Measurements from ENCODE around the gene ZBTB17.

The ZBTB17 gene

DNA sequence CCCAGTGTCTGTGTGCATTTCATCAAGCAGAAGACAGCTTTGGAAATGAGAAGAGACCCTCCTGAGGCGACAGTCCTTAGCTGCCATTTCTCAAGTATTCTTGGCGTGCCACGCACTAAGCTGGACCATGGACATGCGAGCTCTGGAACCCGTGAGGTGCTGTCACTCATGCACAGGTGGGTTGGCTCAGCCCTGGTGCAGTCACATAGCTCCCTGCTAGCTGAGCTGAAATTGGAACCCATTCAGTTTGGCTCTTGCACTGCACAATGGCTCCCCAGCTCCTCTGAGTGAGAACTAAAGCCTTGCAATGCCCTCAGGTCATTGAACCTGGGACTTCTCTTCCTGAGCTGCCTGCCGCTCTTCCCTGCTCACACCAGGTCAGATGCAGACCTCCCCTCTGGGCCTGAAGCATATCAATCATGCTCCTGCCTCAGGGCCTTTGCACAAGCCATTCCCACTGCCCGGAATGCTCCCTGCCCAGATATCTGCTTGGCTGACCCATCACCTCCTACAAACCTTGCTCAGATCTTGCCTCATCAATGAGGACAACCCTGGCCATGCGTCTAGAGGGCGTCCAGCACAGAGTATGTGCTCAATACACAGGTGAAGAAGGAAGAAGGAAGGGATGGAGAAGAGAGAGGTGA lies 21.9 kb upstream of the ZBTB17 start:
- no peak overlapping the region for H3K27ac ChIP-seq
- TF ChIP-seq, protein P1, sequence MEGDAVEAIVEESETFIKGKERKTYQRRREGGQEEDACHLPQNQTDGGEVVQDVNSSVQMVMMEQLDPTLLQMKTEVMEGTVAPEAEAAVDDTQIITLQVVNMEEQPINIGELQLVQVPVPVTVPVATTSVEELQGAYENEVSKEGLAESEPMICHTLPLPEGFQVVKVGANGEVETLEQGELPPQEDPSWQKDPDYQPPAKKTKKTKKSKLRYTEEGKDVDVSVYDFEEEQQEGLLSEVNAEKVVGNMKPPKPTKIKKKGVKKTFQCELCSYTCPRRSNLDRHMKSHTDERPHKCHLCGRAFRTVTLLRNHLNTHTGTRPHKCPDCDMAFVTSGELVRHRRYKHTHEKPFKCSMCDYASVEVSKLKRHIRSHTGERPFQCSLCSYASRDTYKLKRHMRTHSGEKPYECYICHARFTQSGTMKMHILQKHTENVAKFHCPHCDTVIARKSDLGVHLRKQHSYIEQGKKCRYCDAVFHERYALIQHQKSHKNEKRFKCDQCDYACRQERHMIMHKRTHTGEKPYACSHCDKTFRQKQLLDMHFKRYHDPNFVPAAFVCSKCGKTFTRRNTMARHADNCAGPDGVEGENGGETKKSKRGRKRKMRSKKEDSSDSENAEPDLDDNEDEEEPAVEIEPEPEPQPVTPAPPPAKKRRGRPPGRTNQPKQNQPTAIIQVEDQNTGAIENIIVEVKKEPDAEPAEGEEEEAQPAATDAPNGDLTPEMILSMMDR (conservative IDR thresholded peaks at IDR 0.05), result no peak
- TF ChIP-seq ZFX (IDR thresholded peaks at IDR 0.05), result no peak

DNA sequence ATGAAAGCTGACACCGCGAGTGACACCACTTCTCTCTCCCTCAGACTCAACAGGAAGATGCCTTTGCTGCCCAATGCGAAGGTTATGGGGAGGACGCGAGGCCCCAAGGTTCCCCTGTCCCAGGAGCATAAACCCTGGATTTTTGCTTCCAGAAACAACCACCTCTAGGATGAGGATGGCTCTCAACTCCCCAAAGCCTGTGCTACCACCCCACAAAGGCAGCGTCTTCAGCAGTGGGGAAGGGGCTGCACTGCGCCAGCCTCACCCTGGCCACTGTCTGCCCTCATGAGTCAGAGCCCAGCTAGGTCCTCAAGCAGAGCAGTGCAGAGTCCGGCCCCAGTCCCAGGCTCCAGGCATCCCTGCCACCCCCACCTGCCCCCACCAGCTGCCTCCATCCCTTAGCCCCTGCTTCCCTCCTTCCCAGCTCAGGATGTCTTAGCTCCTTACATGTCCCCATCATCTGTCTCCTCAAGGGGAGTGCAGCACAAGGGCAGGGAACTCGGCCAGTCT lies 21.2 kb upstream of the ZBTB17 start:
- H3K27ac ChIP-seq, result no peak overlapping the region
- no peak for TF ChIP-seq ZFX (IDR thresholded peaks at IDR 0.05)
- TF ChIP-seq, protein P1 (conservative IDR thresholded peaks at IDR 0.05), result no peak

DNA sequence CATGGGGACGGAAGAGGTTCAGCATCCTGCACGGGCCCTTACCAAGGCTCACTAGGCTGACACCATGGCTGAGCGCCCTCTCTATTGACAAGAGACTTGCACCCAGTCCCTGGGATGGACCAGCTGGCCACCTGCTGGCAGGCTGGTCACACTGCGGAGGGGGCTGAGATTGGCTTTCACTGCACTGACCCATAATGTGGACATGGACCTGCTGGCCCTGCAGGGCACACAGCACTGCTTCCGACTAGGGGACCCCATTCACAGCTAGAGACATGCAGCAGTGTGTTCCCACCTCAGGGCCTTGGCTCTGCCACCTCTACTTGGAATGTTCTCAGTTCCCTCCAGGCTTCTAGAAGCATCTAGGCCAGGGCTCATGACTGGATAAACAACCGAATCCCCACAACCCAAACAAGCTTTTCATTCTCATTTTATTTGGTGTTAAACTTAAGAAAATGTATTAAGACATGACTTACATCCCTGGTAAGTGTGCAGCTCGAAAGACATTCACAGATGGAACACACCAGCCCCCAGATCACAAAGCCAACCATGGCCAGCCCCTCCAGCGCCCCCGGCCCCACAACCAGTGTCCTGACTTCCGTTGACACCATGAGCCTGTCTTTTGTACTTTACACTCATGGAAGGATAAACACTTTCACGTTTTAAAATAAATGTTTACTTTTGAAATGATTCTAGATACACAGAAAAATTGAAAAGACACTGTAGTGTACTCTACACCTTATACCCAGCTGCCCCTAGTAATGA lies 18.9 kb upstream of the ZBTB17 start:
- TF ChIP-seq, protein P1 (conservative IDR thresholded peaks at IDR 0.05), result peak; percentile 66
- TF ChIP-seq ZFX (IDR thresholded peaks at IDR 0.05), result no peak
- H3K27ac ChIP-seq, result no peak overlapping the region

DNA sequence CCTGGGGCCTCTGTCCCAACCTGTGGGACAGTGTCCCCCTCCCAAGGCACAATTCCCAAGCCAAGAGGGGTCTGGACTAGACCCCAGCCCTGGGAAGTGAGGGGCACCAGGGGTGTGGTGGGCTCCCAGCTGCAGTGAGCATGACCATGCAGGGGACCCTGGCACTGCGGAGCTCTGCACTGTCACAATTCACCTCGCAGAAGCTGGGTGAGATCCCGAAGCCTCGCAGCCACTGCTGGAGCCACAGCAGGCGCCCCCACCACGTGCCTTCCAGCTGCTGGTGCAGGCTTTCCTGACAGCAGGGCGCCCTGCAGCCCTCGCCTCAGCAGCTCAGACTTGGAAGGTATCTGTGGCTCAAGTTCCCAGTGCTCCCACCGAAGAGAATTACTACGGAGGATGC lies 18.2 kb upstream of the ZBTB17 start:
- no peak overlapping the region for H3K27ac ChIP-seq
- TF ChIP-seq, protein P1 (conservative IDR thresholded peaks at IDR 0.05), result no peak
- TF ChIP-seq ZFX (IDR thresholded peaks at IDR 0.05), result no peak

DNA sequence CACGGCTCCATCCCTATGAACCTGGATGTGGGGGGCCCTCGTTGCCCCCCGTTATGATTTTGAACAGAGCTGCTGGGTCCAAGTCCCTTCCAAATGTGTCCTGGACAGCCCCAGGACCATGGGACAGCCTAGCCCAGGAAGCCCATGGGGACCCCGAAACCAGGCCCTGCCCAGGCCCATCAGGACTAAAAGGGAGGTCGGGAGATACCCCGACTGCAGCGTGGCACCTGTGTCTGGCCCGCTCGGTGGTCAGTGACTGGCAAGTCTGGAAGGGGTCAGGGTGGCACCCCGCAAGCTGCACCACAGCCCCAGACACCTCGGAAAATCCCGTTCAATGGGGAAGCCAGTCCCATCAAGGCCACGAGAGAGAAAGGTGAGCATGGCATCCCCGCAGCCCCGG lies 17.8 kb upstream of the ZBTB17 start:
- H3K27ac ChIP-seq, result no peak overlapping the region
- TF ChIP-seq, protein P1 (conservative IDR thresholded peaks at IDR 0.05), result no peak
- no peak for TF ChIP-seq ZFX (IDR thresholded peaks at IDR 0.05)

DNA sequence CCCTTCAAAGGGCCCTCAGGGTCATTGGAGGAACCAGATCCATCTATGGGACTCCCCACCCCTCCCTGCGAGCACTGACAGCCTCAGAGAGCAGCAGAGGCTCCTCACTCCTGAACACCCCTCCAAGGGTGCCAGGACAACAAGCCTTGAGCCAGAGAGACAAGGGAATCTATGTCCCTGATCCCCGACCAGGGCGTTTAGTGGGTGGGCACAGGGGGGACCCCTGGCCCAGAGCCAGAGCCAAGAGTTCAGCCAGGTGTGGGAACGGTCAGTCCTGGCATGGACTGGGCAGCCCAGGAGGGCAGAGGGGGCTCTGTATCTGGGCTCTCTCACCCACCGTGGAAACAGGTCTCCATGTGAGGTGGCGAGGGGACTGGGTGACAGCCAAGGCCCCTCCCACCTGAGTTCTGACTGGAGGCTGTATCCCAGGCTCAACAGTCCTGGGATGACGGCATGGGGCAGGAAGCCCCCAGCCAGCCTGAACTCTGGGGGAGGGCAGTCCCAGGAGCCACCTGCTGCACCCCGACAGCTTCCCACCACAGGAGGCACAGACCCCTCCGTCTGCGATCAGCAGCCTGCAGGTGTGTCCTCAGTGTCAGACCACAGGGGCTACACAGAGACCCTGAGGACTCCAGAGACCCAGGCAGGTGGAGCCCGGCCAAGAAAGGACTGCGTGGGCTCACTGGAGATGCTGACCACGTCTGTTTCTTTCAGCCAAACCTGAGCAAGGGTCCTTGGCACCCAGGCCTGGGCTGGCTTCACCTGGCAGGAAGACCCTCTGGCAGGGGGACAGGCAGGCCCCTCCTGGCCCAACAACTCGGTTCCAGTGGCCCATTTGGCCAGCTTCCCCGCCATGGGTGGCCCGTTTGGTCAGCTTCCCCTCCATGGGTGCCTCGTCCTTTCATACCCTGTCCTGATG lies 16.9 kb upstream of the ZBTB17 start:
- no peak for TF ChIP-seq ZFX (IDR thresholded peaks at IDR 0.05)
- TF ChIP-seq, protein P1 (conservative IDR thresholded peaks at IDR 0.05), result no peak

More for the DNA sequence above, 16.9 kb upstream of the ZBTB17 start:
- no peak overlapping the region for H3K27ac ChIP-seq

All from C4-2B (cell line).